ENCODE results near the gene LENG9.
"Not testable (repeated sequence)": the region's sequence is repeated elsewhere in the genome, so short reads cannot be mapped to it uniquely, and the experiment has no call there.

LENG9 gene

DNA sequence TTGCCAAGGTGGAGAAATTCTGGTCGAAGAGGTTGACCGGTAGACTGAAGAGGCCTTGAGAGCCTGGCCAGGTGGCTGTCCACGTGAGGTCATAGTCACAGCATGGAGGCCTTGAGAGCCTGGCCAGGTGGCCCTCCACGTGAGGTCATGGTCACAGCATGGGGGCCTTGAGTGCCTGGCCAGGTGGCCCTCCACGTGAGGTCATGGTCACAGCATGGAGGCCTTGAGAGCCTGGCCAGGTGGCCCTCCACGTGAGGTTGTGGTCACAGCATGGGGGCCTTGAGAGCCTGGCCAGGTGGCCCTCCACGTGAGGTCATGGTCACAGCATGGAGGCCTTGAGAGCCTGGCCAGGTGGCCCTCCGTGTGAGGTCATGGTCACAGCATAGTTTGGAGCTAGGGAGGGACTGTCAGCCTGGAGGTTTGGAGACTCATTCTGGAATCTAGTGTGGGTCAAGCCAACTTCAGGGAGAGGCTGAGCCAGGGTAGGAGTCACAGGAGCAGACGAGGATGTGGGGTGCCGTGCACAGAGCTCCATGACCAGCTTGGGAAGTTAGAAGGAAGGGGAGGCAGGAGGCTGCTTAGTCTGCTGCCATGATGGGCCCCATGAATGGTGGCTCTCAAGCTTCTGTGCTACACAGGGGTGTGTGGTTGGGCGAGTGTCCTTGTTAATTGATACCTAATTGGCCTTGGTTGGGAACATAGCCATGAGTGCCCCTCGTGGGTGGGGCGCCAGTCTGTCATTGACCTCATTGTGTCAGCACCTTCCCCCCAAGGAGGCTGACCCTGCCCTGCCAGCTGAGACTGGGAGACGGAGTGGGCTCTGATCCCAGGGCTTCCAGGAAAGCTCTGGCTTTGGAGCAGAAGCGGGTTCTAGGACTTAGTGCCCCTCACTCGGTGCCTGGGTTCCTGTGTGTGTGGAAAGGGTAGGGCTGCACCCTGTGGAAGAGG lies 4.0 kb downstream of the LENG9 start:
- DNase-seq (ENCODE audit: low spot score) = no peak

DNA sequence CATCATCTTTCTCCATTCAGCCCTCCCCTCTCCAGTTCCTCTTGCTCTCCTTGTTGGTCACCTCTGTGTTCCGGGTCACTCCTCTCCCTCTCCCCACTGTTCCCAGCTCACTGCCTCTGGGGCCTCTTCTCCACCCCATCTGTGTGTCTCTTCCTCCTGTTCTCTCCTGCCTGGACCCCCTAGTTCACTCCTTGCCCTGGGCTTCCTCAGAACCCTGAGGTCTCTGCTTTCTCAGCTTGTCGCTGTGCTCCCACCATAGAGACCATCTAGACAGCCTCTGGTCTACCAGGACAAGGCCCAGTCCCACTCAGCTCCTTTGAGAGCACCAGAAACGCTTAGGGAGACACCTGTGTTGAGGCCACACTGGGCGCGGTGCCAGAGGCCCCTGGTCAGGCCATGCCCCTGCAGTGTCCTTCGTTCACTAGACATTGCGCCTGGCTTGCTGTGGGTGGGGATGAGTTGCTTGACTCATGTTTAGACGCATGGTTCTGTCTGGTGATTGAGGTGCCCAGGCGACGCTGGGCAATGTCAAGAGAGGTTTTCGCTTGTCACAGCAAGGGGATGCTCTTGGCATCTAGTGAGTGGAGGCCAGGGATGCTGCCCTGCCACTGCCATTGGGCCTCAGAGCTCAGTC lies 4.8 kb downstream of the LENG9 start:
- DNase-seq (ENCODE audit: low spot score) = no peak

DNA sequence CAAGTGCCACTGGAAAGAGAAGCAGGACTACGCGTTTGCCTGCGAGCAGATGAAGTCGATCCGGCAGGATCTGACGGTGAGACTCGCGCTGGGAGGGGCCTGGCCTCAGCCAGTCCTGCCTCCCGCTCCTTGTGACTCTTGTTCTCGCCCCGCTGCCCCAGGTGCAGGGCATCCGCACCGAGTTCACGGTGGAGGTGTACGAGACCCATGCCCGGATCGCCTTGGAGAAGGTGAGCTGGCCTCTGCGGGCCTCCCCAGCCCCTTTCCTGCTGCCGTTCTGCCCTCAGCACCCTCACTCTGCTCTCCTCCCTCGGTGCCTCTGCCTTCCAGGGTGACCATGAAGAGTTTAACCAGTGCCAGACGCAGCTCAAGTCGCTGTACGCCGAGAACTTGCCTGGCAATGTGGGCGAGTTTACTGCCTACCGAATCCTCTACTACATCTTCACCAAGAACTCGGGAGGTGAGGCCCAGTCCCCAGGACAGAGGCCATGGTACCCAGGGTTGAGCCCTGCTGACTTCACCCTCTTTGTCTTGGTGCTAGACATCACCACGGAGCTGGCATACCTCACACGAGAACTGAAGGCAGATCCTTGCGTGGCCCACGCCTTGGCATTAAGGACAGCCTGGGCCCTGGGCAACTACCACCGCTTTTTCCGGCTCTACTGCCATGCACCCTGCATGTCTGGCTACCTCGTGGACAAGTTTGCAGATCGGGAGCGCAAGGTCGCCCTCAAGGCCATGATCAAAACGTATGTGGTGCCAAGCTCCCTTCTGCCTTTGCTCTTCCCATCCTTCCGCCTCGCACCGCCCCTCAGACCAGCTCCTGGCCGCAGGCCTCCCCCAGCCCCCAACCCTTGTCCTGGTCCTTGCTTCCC lies 5.6 kb downstream of the LENG9 start:
- DNase-seq (ENCODE audit: low spot score) = no peak

DNA sequence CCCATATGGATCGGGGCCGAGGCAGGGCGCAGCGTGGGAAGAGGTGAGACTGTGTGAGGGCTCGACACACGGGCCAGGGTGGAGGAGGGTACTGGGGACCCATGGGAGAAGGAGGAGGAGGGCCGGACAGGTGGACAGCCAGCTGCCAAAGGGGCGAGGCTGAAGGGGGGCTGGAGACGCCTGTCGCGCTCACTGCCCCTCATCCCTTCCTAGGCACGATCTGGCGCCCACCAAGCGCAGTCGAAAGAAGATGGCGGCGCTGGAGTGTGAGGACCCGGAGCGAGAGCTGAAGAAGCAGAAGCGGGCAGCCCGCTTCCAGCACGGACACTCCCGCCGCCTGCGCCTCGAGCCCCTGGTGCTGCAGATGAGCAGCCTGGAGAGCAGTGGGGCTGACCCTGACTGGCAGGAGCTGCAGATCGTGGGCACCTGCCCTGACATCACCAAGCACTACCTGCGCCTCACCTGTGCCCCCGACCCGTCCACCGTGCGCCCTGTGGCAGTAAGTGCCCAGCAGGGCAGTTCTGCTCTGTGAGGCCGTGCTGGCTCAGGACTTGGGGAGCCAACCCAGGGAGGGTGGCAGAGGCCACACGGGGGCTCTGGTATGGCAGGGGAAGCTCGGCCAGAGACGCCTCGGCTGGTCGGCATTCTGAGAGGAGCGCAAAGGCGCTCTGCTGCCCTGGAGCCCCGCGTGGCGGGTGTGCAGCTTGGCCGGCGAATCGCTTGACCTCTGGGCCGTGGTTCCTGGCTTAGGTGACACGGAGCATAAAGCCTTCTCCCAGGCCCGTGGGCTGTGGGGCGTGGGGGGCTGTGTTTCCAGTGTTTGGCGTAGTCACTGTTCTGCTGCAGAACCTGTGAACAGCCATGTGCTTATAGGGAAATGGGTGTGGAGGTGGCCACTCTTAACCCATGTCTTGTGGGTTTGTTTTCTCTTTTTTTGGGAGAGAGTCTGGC lies 6.9 kb downstream of the LENG9 start:
- no peak for DNase-seq (ENCODE audit: low spot score)

DNA sequence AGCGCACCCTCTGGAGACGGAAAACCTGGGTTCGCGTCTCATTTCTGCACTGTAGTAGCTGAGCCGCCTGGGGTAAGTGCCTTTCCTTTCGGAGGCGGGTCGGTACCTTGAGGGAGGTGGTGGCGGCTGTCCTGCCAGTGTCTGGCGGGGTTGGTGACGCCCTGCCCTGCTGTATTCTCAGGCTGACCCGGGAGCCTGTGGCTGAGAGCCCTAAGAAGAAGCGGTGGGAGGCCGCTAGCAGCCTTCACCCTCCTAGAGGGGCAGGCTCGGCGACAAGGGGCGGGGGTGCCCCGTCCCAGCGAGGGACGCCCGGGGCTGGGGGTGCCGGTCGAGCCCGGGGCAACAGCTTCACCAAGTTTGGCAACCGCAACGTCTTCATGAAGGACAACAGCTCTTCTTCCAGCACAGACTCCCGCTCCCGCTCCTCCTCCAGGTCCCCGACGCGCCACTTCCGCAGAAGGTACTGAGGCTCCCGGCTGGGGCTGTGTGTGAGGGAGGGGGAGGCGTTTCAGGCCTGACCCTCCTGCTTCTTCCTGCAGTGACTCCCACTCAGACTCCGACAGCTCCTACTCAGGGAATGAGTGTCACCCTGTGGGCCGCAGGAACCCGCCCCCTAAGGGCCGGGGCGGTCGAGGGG lies 7.7 kb downstream of the LENG9 start:
- no peak for DNase-seq (ENCODE audit: low spot score)

DNA sequence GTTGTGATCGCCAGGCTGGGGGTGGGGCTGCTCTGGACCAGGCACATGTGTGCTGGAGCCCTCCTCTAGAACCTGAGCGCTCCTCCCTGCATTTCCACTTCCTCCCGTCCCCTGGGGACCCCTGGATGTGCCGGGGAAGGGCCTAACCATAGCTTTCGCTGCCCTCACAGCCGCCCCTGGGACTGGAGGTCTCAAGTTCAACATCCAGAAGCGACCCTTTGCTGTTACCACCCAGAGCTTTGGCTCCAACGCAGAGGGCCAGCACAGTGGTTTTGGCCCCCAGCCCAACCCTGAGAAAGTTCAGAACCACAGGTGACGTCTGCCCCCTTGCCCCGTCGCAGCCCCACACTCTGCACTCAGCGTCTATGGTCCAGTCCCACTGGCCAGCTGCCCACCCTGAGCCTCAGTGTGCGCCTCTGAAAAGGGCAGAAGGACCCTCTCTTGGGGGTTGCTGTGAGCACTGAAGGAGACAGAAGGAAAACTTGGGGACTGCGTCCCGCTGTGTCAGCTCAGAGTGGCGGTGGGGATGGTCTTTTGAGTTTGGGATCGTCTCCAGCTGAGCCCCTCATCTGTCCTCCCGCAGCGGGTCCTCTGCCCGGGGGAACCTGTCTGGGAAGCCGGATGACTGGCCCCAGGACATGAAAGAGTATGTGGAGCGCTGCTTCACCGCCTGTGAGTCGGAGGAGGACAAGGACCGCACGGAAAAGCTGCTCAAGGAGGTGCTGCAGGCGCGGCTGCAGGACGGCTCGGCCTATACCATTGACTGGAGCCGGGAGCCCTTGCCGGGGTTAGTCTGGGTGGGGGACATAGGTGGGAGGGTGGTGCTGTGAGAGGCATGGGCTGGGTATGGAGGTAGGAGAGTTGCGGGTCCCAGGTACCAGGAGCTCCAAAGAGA lies 8.6 kb downstream of the LENG9 start:
- DNase-seq (ENCODE audit: low spot score) = no peak

DNA sequence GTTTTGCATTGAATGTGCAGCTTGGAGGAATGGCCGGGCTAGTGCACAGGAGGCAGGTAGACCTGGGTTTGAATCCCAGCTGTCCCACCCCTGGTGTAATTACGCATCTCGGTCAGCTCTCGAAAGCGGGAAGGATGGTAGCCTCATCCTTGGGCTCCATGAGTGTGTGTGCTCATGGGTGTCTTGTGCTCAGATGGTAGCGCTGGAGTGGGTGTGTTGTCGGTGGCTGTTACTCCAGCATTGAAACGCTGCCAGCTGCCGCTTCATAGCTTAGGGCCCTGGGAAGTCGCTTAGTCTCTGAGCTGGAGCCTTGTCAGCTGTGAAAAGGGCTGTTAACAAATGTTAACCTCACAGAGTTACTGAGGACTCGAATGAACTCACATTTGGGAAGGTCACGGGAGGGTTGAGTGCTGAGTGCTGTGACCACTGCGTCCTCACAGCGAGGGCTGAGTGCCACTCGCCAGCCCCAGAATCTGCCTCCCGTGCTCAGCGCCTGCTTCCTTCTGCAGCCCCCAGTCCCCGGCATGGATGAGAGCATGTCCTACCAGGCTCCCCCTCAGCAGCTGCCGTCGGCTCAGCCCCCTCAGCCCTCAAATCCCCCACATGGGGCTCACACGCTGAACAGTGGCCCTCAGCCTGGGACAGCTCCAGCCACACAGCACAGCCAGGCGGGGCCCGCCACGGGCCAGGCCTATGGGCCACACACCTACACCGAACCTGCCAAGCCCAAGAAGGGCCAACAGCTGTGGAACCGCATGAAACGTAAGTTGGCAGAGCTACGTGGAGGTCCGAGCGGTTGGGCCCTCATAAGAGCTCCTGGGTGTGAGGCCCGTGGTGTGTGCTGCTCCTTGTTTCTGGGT lies 9.4 kb downstream of the LENG9 start:
- no peak for DNase-seq (ENCODE audit: low spot score)

DNA sequence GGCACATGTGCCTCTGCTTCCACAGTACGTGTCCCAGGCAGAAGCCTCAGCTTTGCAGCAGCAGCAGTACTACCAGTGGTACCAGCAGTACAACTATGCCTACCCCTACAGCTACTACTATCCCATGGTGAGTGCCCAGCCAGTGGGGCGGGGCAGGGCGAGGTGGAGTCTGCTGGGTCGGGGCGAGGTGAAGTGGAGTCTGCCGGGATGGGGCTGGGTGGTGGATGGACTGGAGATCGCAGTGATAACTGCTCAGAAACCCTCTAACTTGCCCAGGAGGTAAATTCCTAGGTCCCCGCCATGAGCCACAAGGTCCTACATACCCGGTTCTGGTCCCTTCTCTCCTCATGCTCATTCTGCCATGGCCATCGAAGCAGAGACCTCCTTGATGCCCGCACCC lies 11.0 kb downstream of the LENG9 start:
- no peak for DNase-seq (ENCODE audit: low spot score)

DNA sequence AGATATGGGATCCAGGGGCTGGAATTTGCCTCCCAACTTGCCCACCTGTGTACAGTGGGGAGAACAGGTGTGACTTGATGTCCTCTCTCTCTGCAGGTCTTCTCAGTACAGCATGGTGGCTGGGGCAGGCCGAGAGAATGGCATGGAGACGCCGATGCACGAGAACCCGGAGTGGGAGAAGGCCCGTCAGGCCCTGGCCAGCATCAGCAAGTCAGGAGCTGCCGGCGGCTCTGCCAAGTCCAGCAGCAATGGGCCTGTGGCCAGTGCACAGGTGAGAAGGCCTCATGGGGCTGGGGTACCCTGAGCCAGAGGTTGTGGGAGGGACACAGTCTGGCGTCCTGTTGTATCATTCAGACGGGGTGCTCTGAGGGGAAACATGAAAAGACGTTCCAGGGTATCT lies 11.6 kb downstream of the LENG9 start:
- DNase-seq (ENCODE audit: low spot score) = peak; percentile 12

DNA sequence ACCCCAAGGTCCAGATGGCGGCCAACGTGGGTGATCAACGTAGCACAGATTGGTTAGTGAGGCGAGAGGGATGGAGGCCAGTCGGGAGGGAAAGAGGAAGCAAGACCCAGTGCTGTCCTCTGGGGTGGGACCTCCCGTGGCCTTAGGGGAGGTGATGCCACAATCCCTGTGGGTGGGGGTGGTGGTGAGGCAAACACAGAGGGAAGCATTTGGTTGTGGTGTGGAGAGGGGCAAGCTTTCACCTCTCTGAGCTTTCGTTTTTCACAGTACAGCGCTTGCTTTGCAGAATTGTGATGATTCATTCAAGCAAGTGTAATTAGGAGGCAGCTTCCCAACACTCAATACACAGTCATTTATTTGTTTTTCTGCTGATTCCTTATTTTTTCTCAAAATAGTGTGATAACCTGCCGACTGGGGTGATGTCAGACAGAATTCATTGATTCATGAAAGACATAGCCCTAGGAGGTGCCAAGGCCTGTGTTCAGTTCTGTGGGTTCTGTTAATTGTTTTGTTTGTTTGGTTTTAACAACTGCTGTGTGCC lies 12.2 kb downstream of the LENG9 start:
- DNase-seq (ENCODE audit: low spot score) = peak; percentile 14

DNA sequence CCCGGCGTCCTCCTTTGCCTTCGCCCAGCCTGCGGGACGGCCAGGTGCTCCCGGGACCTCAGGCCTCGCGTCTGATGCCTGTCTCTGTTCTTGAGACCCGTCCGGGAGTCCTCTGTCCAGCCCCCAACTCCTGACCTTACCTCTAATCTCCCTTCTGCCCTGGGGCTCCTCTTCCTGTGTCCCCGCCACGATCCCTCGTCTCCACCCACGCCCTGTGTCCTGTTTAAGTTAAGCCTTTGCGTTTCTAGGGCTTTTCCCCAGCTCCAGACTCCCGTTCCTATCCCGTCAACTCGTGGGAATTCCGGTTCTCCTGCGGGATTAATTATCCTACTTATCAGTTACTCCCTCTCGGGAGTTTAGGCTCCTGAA lies 13.9 kb downstream of the LENG9 start:
- DNase-seq (ENCODE audit: low spot score) = no peak

DNA sequence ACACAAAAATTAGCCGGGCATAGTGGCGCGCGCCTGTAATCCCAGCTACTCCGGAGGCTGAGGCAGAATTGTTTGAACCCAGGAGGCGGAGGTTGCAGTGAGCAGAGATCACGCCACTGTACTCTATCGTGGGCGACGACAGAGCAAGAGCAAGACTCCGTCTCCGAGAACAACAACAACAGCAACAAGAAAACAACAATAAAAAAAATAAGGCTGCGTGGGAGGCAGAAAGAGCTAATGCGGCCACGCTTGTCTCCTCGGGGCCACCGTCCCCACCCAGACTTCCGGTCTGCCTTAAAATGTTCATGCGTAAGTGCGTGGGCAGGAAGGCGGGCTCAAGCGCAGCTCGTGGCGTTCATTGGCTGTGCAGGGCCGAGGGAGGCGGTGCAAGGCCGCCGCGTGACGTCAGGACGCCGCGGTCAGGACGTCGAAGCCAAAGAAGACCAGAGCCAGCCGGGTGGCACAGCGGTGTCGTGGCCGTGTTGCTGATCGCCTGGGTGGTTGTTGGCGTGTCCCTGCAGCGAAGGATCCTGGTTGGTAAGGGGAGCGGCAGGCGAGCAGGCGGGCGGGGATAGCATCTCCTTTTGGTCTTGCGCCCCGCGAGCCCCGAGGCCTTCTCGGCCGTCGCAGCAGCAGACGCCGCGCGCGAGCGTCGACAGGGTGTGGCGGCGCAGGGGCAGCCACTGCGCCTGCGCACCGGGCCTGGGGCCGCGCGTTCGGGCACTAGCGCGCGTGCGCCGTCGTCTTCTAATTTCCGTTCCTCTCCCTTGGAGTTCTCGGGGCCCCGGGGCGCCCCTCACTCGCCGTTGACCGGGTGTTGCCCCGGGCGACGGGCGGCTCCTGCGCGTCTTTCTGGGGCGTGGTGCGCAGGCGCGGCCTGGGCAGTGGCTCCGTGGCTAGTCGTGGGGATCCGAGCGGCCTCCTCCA lies 14.5 kb downstream of the LENG9 start, which contains the start of gene LENG8:
LENG8 (plus strand) TSS at position 426 of the 927 bp plus-strand sequence. CDS start 2,146 bp downstream, outside the sequence.
- DNase-seq (ENCODE audit: low spot score) = peak; percentile 98

DNA sequence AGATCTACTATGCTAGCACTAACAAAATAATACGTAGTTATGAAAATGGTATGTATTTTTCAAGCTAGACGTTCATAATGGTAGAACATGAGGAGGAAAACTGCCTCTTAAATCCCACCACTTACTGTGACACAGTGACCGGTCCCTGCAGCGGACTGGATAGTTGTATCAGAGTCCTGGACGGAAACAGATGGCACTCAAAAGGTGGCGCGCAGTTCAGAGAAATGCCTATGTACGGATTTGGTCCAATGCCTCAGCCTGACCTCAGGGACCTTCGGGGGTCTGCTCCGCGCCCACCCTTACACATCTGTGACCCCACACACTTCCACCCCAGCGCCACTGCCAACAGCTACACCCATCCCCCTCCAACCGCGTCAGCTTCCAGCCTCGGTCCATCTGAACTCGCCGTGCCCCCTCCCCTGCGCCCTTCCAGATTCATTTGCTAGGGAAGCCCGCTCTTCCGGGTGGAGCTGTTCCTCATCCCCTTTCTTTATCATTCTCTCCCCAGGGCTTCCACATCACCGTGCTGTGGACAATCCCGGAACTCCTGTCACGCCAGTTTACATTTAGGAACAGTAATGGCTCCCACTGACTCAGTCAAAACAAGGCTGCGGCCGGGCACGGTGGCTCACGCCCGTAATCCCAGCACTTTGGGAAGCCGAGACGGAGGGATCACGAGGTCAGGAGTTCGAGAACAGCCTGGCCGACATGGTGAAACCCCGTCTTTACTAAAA lies 15.4 kb downstream of the LENG9 start:
- peak; percentile 68 for DNase-seq (ENCODE audit: low spot score)

DNA sequence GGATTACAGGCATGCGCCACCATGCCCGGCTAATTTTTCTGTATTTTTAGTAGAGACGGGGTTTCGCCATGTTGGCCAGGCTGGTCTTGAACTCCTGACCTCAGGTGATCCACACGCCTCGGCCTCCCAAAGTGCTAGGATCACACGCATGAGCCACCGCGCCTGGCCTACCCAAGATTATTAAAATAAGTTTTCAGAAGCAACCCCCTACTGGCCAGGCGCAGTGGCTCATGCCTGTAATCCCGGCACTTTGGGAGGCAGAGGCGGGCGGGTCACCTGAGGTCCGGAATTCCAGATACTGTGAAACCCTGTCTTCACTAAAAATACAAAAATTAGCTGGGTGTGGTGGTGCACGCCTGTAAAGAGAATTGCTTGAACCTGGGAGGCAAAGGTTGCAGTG lies 17.2 kb downstream of the LENG9 start:
- not testable (repeated sequence) for DNase-seq (ENCODE audit: low spot score)

DNA sequence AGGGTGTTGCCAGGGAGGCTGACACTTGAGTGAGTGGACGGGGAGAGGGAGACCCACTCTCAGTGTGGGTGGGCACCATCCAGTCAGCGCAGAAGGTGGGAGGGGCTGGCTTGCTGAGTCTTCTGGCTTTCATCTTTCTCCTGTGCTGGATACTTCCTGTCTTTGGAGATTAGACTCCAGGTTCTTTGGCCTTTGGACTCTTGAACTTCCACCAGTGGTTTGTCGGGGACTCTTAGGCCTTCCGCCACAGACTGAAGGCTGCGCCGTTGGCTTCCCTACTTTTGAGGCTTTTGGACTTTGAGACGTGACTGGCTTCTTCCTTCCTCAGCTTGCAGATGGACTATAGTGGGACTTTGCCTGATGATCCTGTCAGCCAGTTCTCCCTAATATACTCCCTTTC lies 18.8 kb downstream of the LENG9 start:
- DNase-seq (ENCODE audit: low spot score) = no peak

DNA sequence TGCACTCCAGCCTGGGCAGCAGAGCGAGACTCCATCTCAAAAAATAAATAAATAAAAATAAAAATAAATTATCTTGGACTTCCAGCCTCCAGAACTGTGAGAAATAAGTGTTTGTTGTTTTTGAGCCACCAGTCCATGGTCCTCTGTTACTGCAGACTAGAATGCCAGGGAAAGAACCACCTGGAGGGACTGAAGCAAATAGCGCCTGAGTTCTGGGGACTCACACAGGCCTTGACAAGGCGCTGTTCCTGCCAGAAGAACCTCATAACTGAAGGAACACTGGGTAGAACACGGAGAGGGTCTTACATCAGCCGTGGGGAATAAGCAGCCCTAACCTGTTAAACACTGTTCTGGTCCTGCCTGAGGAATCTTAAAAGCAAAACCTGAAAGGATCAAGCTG lies 22.9 kb downstream of the LENG9 start:
- DNase-seq (ENCODE audit: low spot score) = no peak
